ENCODE measurements around the gene TSSC4. TPM values are rescaled to one million over a fixed set of nuclear protein-coding genes. Genes with fewer than 3 reads are reported as not detected.

Gene TSSC4
- polyA plus RNA-seq, 3 donors, result 28.1 to 74.6 (median 52.0) TPM

DNA sequence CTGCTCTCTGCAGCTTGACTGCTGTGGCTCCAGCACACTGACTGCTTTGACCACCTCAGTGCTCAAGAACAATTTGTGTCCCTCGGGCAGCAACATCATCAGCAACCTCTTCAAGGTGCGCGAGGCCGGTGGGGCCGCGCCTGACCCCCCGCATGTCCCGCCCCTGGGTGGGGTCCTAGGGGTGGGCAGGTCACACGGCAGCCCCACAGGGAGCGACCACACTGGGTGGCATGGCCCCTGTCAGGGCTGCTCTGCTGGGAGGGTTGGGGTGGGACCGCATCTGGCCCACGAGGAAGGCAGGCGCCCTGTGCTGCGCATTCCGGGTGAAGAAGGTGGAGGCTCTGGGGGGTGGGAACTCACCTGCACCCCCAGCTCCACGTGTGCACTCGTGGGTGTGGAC is 4.7 kb upstream of the TSSC4 start:
- no peak for DNase-seq
- Histone ChIP-seq H2AFZ (ENCODE audit: insufficient read depth, low read depth, low read length, poor library complexity, severe bottlenecking) (no peak overlapping the region), H3K4me1 (ENCODE audit: control insufficient read depth in 1 of 2, insufficient read depth in 2 of 2, low read length in 2 of 2) (peaks cover 10 to 13% of the 10 kb centered on the region in 2 donors), H3K4me2 (replicated peaks; ENCODE audit: extremely low read depth, low read length, poor library complexity, severe bottlenecking) (no peak overlapping the region), H3K9me3 (replicated peaks in 1 of 2; ENCODE audit: control insufficient read depth in 1 of 2, insufficient read depth in 1 of 2, low read length in 2 of 2) (no peaks in the 10 kb centered on the region), H3K79me2 (ENCODE audit: insufficient read depth, low read length) (peaks cover 14% of the 10 kb centered on the region), H3K27ac (ENCODE audit: low read depth in 1 of 2, low read length in 2 of 2) (no peak overlapping the region), H4K20me1 (ENCODE audit: insufficient read depth, low read length) (no peaks in the 10 kb centered on the region), H3K27me3 (ENCODE audit: control insufficient read depth in 2 of 2, insufficient read depth in 2 of 2, low read length in 2 of 2) (no peaks in the 10 kb centered on the region), H3K4me3 (replicated peaks in 1 of 3; ENCODE audit: low read depth in 2 of 3, low read length in 3 of 3) (no peak overlapping the region), H3K9ac (ENCODE audit: insufficient read depth, low read length, poor library complexity, severe bottlenecking) (no peak overlapping the region), H3K36me3 (replicated peaks in 1 of 2; ENCODE audit: control insufficient read depth in 1 of 2, insufficient read depth in 2 of 2, low read length in 2 of 2) (peaks cover 0 to 4% of the 10 kb centered on the region in 2 donors)
- whole genome bisulfite sequencing (ENCODE audit: insufficient coverage), result 94% methylated on average over 6 of the region's 17 CpGs
- Mint-ChIP-seq H3K36me3 (peaks cover 2 to 10% of the 10 kb centered on the region in 2 donors), H3K27ac (no peak overlapping the region), H3K4me3 (no peak overlapping the region), H3K4me1 (peaks cover 6% of the 10 kb centered on the region), H3K9me3 (no peaks in the 10 kb centered on the region), H3K27me3 (ENCODE audit: low read depth in 3 of 3) (peaks cover 0 to 2% (median 0%) of the 10 kb centered on the region in 3 donors)
- intact Hi-C loops (cut with micrococcal nuclease), result no loop called here
- no peak for TF ChIP-seq CTCF (IDR thresholded peaks at IDR 0.05)

GRCh38 chr11:2396471-2396870 is 4.1 kb upstream of the TSSC4 start:
- Mint-ChIP-seq H3K9me3 (no peaks in the 10 kb centered on the region), H3K27ac (no peak overlapping the region), H3K36me3 (peaks cover 2 to 10% of the 10 kb centered on the region in 2 donors), H3K4me1 (peaks cover 10% of the 10 kb centered on the region), H3K27me3 (ENCODE audit: low read depth in 3 of 3) (peaks cover 0 to 2% (median 0%) of the 10 kb centered on the region in 3 donors), H3K4me3 (no peak overlapping the region)
- peaks cover 0 to 4% of the 10 kb centered on the region in 2 donors for H3K36me3 ChIP-seq (replicated peaks in 1 of 2; ENCODE audit: control insufficient read depth in 1 of 2, insufficient read depth in 2 of 2, low read length in 2 of 2)
- WGBS (ENCODE audit: insufficient coverage), result 97% methylated on average over 25 of the region's 26 CpGs
- no peak overlapping the region for H3K4me2 ChIP-seq (replicated peaks; ENCODE audit: extremely low read depth, low read length, poor library complexity, severe bottlenecking)
- H3K4me1 ChIP-seq (ENCODE audit: control insufficient read depth in 1 of 2, insufficient read depth in 2 of 2, low read length in 2 of 2), result peaks cover 16 to 19% of the 10 kb centered on the region in 2 donors
- H3K9ac ChIP-seq (ENCODE audit: insufficient read depth, low read length, poor library complexity, severe bottlenecking), result no peak overlapping the region
- no peaks in the 10 kb centered on the region for H3K9me3 ChIP-seq (replicated peaks in 1 of 2; ENCODE audit: control insufficient read depth in 1 of 2, insufficient read depth in 1 of 2, low read length in 2 of 2)
- no peak overlapping the region for H3K4me3 ChIP-seq (replicated peaks in 1 of 3; ENCODE audit: low read depth in 2 of 3, low read length in 3 of 3)
- no peak overlapping the region for H2AFZ ChIP-seq (ENCODE audit: insufficient read depth, low read depth, low read length, poor library complexity, severe bottlenecking)
- intact Hi-C loops (cut with micrococcal nuclease), result no loop called here
- no peak for TF ChIP-seq CTCF (IDR thresholded peaks at IDR 0.05)
- H4K20me1 ChIP-seq (ENCODE audit: insufficient read depth, low read length), result peaks cover 5% of the 10 kb centered on the region
- no peak overlapping the region for H3K27ac ChIP-seq (ENCODE audit: low read depth in 1 of 2, low read length in 2 of 2)
- H3K79me2 ChIP-seq (ENCODE audit: insufficient read depth, low read length), result peaks cover 20% of the 10 kb centered on the region
- no peak for DNase-seq
- no peaks in the 10 kb centered on the region for H3K27me3 ChIP-seq (ENCODE audit: control insufficient read depth in 2 of 2, insufficient read depth in 2 of 2, low read length in 2 of 2)
